OCI-LY7 (cell line): Measurements from ENCODE around the gene DLGAP5. TPM values are rescaled to one million over a fixed set of nuclear protein-coding genes. Genes with fewer than 3 reads are reported as not detected.

Source experiments
- BruUV-seq: library from RNA; stranded (reverse); fragments of 400-500 nt; replicated peaks from 2 replicates; lab custom pipeline; 2021; lab: Mats Ljungman, UMichigan
- CTCF ChIA-PET: fragments of 300-600 bp; sonication (Branson Sonifier 250); formaldehyde crosslinking; loops from one replicate; lab custom pipeline; 2022; ENCODE audit warnings: antibody characterized with exemption; ENCODE audit not compliant: unreplicated experiment; lab: Charles Lee
- POLR2A ChIA-PET: fragments of 300-600 bp; sonication (Branson Sonifier 250); formaldehyde crosslinking; loops from one replicate; lab custom pipeline; 2022; ENCODE audit warnings: antibody characterized with exemption; lab: Charles Lee
- DNase-seq: peaks from one replicate; pipeline ENCODE4 v3.0.0-alpha.2; 2015; ENCODE audit warnings: low spot score
- H2AFZ ChIP-seq: fragments of 200-600 bp; sonication (generic), shearing (Covaris generic); 2 replicates; pipeline ENCODE4 v1.6.1; 2014; ENCODE audit warnings: mild to moderate bottlenecking, antibody characterized with exemption, low read length, moderate library complexity
- H3K27ac ChIP-seq: fragments of 200-600 bp; sonication (generic); 2 replicates; pipeline ENCODE4 v1.5.1; 2014; ENCODE audit warnings: mixed run types, low read depth, mild to moderate bottlenecking, moderate library complexity, low read length, inconsistent platforms; ENCODE audit not compliant: poor library complexity, severe bottlenecking
- H3K36me3 ChIP-seq: fragments of 200-600 bp; sonication (generic); 2 replicates; pipeline ENCODE4 v1.6.1; 2014; ENCODE audit warnings: mild to moderate bottlenecking, antibody characterized with exemption, low read length, moderate library complexity, mixed read lengths; ENCODE audit not compliant: insufficient read depth
- H3K4me1 ChIP-seq: fragments of 200-600 bp; sonication (generic); 2 replicates; pipeline ENCODE4 v1.5.1; 2014; ENCODE audit warnings: mild to moderate bottlenecking, low read length; ENCODE audit not compliant: insufficient read depth, poor library complexity, severe bottlenecking
- H3K4me2 ChIP-seq: fragments of 200-600 bp; sonication (generic); 2 replicates; pipeline ENCODE4 v1.6.1; 2014; ENCODE audit warnings: mild to moderate bottlenecking, low read length
- H3K4me3 ChIP-seq: fragments of 200-600 bp; sonication (generic); 2 replicates; pipeline ENCODE4 v1.5.1; 2014; ENCODE audit warnings: mild to moderate bottlenecking, low read depth, low read length; ENCODE audit not compliant: poor library complexity, severe bottlenecking
- H3K79me2 ChIP-seq: fragments of 200-600 bp; sonication (generic); 2 replicates; pipeline ENCODE4 v1.6.1; 2016; ENCODE audit warnings: low read depth, mild to moderate bottlenecking, low read length, moderate library complexity, mixed read lengths; ENCODE audit not compliant: insufficient read depth
- H3K9me2 ChIP-seq: fragments of 200-600 bp; sonication (generic); 2 replicates; pipeline ENCODE4 v1.6.1; 2016; ENCODE audit warnings: mild to moderate bottlenecking, low read length, mixed read lengths; ENCODE audit not compliant: insufficient read depth
- H3K9me3 ChIP-seq: fragments of 200-600 bp; sonication (generic); 2 replicates; pipeline ENCODE4 v1.6.1; 2014; ENCODE audit warnings: mild to moderate bottlenecking, mixed run types, low read length, mixed read lengths
- H4K20me1 ChIP-seq: fragments of 200-600 bp; sonication (generic); 2 replicates; pipeline ENCODE4 v1.6.1; 2014; ENCODE audit warnings: mild to moderate bottlenecking, antibody characterized with exemption, low read length, moderate library complexity, mixed read lengths; ENCODE audit not compliant: insufficient read depth
- EZH2phosphoT487 ChIP-seq: fragments of 200-600 bp; sonication (generic); IDR thresholded peaks from 2 replicates; pipeline ENCODE4 v1.6.1; 2018; ENCODE audit warnings: low read depth, borderline replicate concordance, mild to moderate bottlenecking, mixed run types, antibody characterized with exemption, low read length, moderate library complexity, mixed read lengths
- intact Hi-C: fragments of 100-400 bp; cut with micrococcal nuclease; formaldehyde crosslinking; loops from one replicate; pipeline ENCODE4 v1.10.0; 2022; ENCODE audit not compliant: unreplicated experiment
- total RNA-seq, 2 experiments: library from RNA; depleted of rRNA in 1 of 2; stranded (reverse); fragments of >200 nt in 1 of 2; shearing (Covaris generic) in 1 of 2; gene quantifications; 2 replicates each; pipeline ENCODE4 v1.2.3, GENCODE V29; 2014 to 2022
- TF ChIP-seq, protein P1 (sequence below): fragments of 200-600 bp; sonication (generic); conservative IDR thresholded peaks from 2 replicates; pipeline ENCODE4 v1.5.1; 2014; ENCODE audit warnings: mild to moderate bottlenecking, antibody characterized with exemption, low read length, moderate library complexity, mixed read lengths

The DLGAP5 gene
- total RNA-seq, 2 experiments from 2014 or later: 57.6 to 92.2 TPM

DNA sequence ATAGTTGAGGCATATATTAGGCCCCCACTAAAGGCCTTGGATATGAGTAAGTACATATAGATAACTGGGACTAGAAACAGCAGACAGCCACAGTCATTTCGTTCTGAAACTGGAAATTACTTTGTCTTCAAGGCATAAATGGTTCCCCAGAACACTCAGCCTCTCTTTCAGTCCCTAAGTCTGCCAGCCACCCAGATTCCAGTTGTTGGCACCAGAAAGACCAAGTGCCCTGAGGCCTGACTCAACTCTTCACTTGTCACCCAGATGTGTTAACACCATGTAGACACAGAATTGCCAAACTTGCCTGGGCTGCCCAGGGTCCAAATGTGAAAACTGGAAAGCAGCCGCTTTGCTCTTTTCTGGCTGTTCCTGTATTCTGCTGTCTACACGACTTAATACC lies 65.4 kb downstream of the DLGAP5 start:
- Histone ChIP-seq H3K4me2 (no peak overlapping the region), H3K36me3 (no peaks in the 10 kb centered on the region), H4K20me1 (no peaks in the 10 kb centered on the region), H3K79me2 (no peaks in the 10 kb centered on the region), H2AFZ (no peak overlapping the region), H3K4me1 (no peaks in the 10 kb centered on the region), H3K9me3 (no peaks in the 10 kb centered on the region), H3K9me2 (no peaks in the 10 kb centered on the region), H3K4me3 (no peak overlapping the region), H3K27ac (no peak overlapping the region)
- BruUV-seq: no TSS peak
- CTCF ChIA-PET: no interaction called here
- intact Hi-C loops: no loop called here
- POLR2A ChIA-PET: no interaction called here
- no peak for DNase-seq
- no peak for TF ChIP-seq EZH2phosphoT487

DNA sequence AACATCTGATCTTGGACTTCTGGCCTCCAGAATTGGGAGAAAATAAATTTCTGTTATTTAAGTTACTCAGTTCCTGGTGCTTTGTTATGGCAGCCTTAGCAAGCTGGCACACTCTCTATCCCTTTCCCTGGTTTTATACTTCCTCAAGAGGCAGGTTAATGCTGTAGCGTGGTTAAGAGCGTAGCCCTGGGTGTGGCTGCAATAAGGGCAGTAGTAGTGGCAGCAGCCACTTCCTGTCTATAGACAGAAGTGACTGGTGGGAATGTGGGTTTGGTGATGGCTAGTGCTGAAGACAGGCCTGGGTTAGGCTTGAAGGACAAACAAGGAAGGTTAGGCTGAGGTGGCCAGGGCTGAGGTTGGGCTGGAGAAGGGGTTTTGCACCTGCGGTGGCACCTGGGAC lies 66.0 kb downstream of the DLGAP5 start:
- intact Hi-C loops: no loop called here
- ChIA-PET CTCF (no interaction called here), POLR2A (no interaction called here)
- DNase-seq: no peak
- no peak overlapping the region for H3K4me2 ChIP-seq
- BruUV-seq: no TSS peak
- H3K27ac ChIP-seq: no peak overlapping the region
- H2AFZ ChIP-seq: no peak overlapping the region
- H4K20me1 ChIP-seq: no peaks in the 10 kb centered on the region
- no peaks in the 10 kb centered on the region for H3K4me1 ChIP-seq
- H3K9me3 ChIP-seq: no peaks in the 10 kb centered on the region
- no peaks in the 10 kb centered on the region for H3K36me3 ChIP-seq
- H3K4me3 ChIP-seq: no peak overlapping the region
- H3K79me2 ChIP-seq: no peaks in the 10 kb centered on the region
- TF ChIP-seq, protein P1, sequence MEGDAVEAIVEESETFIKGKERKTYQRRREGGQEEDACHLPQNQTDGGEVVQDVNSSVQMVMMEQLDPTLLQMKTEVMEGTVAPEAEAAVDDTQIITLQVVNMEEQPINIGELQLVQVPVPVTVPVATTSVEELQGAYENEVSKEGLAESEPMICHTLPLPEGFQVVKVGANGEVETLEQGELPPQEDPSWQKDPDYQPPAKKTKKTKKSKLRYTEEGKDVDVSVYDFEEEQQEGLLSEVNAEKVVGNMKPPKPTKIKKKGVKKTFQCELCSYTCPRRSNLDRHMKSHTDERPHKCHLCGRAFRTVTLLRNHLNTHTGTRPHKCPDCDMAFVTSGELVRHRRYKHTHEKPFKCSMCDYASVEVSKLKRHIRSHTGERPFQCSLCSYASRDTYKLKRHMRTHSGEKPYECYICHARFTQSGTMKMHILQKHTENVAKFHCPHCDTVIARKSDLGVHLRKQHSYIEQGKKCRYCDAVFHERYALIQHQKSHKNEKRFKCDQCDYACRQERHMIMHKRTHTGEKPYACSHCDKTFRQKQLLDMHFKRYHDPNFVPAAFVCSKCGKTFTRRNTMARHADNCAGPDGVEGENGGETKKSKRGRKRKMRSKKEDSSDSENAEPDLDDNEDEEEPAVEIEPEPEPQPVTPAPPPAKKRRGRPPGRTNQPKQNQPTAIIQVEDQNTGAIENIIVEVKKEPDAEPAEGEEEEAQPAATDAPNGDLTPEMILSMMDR: no peak
- TF ChIP-seq EZH2phosphoT487: no peak
- no peaks in the 10 kb centered on the region for H3K9me2 ChIP-seq

DNA sequence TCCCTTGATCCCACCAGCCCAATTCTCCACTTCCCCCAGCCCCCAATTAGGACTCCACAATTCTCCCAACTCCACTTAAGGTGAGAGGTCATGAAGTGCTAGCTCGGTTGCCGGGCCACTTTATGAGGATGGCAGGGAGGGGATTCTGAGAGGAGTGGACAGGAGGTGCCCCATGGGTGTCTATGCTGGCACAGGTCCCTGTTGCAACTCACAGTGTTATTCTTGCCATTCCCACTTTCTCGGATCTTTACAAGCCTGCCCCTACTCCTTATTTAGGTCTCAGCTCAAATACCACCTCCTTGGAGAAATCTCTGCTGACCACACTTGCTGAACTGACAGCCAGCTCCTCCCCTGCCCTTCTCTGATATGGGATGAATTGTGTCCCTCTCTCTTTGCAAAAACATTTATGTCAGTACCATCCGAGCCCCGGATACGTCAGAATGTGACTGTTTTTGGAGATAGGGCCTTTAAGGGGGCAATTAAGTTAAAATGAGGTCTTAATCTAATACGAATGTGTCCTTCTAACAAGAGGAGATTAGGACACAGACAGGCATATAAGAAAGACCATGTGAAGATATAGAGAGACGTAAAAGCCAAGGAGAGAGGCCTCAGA lies 66.5 kb downstream of the DLGAP5 start:
- Histone ChIP-seq H3K27ac (no peak overlapping the region), H3K9me3 (no peaks in the 10 kb centered on the region), H3K9me2 (no peaks in the 10 kb centered on the region), H3K36me3 (no peaks in the 10 kb centered on the region), H4K20me1 (no peaks in the 10 kb centered on the region), H3K4me3 (no peak overlapping the region), H3K4me1 (no peaks in the 10 kb centered on the region), H3K79me2 (no peaks in the 10 kb centered on the region), H2AFZ (no peak overlapping the region), H3K4me2 (no peak overlapping the region)
- intact Hi-C loops: no loop called here
- no TSS peak for BruUV-seq
- ChIA-PET POLR2A (interaction anchor here (0.7 kb wide), 2 partner anchors 66 to 95 kb away, joined by 3 to 5 read pairs; partner anchors contain the start of gene DLGAP5), CTCF (no interaction called here)
- no peak for DNase-seq
- TF ChIP-seq, protein P1: no peak
- no peak for TF ChIP-seq EZH2phosphoT487
